Testis (tissue), 3 donors: ENCODE results near the gene KHDC4. TPM values are rescaled to one million over a fixed set of nuclear protein-coding genes. Genes with fewer than 3 reads are reported as not detected.

Source experiments
- DNase-seq: peaks from one replicate; pipeline ENCODE4 v3.0.0-alpha.2; 2019
- H3K27ac ChIP-seq, 2 donors: fragments of 200-600 bp; sonication (generic); one replicate each; pipeline ENCODE4 v1.5.1; 2019
- H3K27me3 ChIP-seq: fragments of 200-600 bp; sonication (generic); one replicate; pipeline ENCODE4 v1.5.1; 2019
- H3K36me3 ChIP-seq: fragments of 200-600 bp; sonication (generic); one replicate; pipeline ENCODE4 v1.5.1; 2017; ENCODE audit warnings: low read depth; ENCODE audit errors: missing control alignments
- H3K4me1 ChIP-seq: fragments of 200-600 bp; sonication (generic); one replicate; pipeline ENCODE4 v1.5.1; 2019
- H3K4me3 ChIP-seq, 2 donors: fragments of 200-600 bp; sonication (generic); one replicate each; pipeline ENCODE4 v1.5.1; 2017 to 2019
- H3K9me3 ChIP-seq: fragments of 200-600 bp; sonication (generic); one replicate; pipeline ENCODE4 v1.5.1; 2017
- CTCF ChIP-seq, 3 experiments: fragments of 450-650 bp in 2 of 3; fragments of 200-600 bp in 1 of 3; sonication (generic) in 1 of 3; IDR thresholded peaks; one replicate each; pipeline ENCODE4 v1.5.1; 2016 to 2019; ENCODE audit warnings: antibody characterized with exemption in 3 of 3, mild to moderate bottlenecking in 2 of 3, moderate library complexity in 1 of 3
- POLR2A ChIP-seq: fragments of 450-650 bp; IDR thresholded peaks from one replicate; pipeline ENCODE4 v1.6.1; 2017; ENCODE audit warnings: antibody characterized with exemption, mild to moderate bottlenecking, moderate library complexity
- WGBS, 2 donors: methylation state at CpG; one replicate each; pipeline ENCODE4 v1.1.5; 2018; 5-methylcytosine and 5-hydroxymethylcytosine counted together
- intact Hi-C: fragments of 100-400 bp; cut with DNase I; formaldehyde crosslinking; loops from one replicate; pipeline ENCODE4 v1.15.1; 2023; ENCODE audit warnings: low total_unique reads
- polyA plus RNA-seq: library from polyadenylated mRNA; stranded (reverse); fragments of 350-450 nt; fragmentation: Illumina TruSeq; extraction: RNeasy Lipid Tissue Mini Kit (QIAGEN cat#74804); gene quantifications from one replicate; pipeline ENCODE4 v1.2.3, GENCODE V29; 2014; ENCODE audit warnings: low read depth, low replicate concordance; ENCODE audit not compliant: insufficient read depth
- total RNA-seq, 2 donors: library from RNA; depleted of rRNA; stranded (reverse); fragments of >200 nt; gene quantifications; one replicate each; pipeline ENCODE4 v1.2.3, GENCODE V29; 2016

The KHDC4 gene
- total and polyA plus RNA-seq, 3 donors from 2014 or later = 45.5 to 95.3 (median 84.5) TPM

- intact Hi-C loops = no loop called here
- peaks cover 32% of the 10 kb centered on the region for H3K4me1 ChIP-seq
- H3K4me3 ChIP-seq = no peak overlapping the region
- no peaks in the 10 kb centered on the region for H3K36me3 ChIP-seq
- no peak for DNase-seq
- 62 to 66% methylated on average over 4 of the region's 4 CpGs for WGBS, 2 donors
- no peaks in the 10 kb centered on the region for H3K9me3 ChIP-seq
- H3K27ac ChIP-seq = peak overlapping the region; percentile 91 to 95
- H3K27me3 ChIP-seq = no peaks in the 10 kb centered on the region
- TF ChIP-seq CTCF (IDR thresholded peaks at IDR 0.05) = no peak
- no peak for TF ChIP-seq POLR2A
Measured at GRCh38 chr1:155979597-155980343, 45.6 kb upstream of the KHDC4 start.

- intact Hi-C loops = no loop called here
- Histone ChIP-seq H3K27me3 (no peaks in the 10 kb centered on the region), H3K4me1 (peaks cover 37% of the 10 kb centered on the region), H3K27ac (peak overlapping the region; percentile 91 to 95), H3K9me3 (no peaks in the 10 kb centered on the region), H3K36me3 (no peaks in the 10 kb centered on the region), H3K4me3 (peak overlapping the region; percentile 84 to 91)
- no peak for TF ChIP-seq CTCF (IDR thresholded peaks at IDR 0.05)
- TF ChIP-seq POLR2A = no peak
- no peak for DNase-seq
- WGBS, 2 donors = 7 to 15% methylated on average over 8 of the region's 8 CpGs
Measured at GRCh38 chr1:155978973-155979429, 44.8 kb upstream of the KHDC4 start.

DNA sequence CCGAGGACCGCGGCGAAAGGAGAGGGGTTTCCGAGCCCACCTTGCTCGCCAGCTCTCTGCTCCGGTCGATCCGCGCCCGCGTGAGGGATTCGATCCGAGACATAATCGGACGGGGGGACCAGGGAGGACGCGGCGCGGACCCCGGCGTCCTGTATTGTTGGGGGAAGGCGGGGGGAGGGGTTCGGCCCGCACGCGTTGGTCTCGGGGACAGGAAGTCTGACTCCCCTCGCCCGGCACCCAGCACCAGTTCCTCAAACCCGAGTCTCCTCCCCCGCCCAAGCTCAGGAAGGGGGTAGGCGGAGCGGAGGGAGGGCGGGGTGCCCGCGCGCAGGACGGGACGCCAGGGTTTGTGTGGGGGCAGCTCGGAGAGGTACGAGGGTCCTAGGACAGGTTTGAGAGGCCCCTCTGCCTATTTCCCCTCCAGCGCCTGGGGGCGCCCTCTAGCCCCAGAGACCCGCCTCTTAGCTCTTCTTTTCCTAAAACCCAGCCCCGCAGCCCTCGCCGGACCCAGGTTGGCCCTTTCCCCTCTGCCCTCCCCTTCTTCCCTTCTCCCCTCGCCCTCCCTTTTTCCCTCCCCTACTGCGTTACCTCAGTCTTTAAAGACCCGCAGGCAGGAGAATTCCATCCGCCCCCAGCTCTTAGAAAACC lies 44.2 kb upstream of the KHDC4 start, which contains the start of gene ARHGEF2:
Gene ARHGEF2 (minus strand): TSS at position 223 of the 648 bp plus-strand sequence. CDS start 120 bp downstream, at position 103.
- Histone ChIP-seq H3K27me3 (no peaks in the 10 kb centered on the region), H3K9me3 (no peaks in the 10 kb centered on the region), H3K4me1 (peaks cover 37% of the 10 kb centered on the region), H3K4me3 (peak within 1 kb of the TSS; percentile 84 to 91), H3K27ac (peak within 1 kb of the TSS; percentile 91 to 95), H3K36me3 (no peaks in the 10 kb centered on the region)
- peak; percentile 70 for DNase-seq
- WGBS, 2 donors = 1 to 2% methylated on average over 45 to 52 of the region's 52 CpGs
- TF ChIP-seq POLR2A = no peak
- TF ChIP-seq CTCF (IDR thresholded peaks at IDR 0.05) = no peak
- intact Hi-C loops = no loop called here

DNA sequence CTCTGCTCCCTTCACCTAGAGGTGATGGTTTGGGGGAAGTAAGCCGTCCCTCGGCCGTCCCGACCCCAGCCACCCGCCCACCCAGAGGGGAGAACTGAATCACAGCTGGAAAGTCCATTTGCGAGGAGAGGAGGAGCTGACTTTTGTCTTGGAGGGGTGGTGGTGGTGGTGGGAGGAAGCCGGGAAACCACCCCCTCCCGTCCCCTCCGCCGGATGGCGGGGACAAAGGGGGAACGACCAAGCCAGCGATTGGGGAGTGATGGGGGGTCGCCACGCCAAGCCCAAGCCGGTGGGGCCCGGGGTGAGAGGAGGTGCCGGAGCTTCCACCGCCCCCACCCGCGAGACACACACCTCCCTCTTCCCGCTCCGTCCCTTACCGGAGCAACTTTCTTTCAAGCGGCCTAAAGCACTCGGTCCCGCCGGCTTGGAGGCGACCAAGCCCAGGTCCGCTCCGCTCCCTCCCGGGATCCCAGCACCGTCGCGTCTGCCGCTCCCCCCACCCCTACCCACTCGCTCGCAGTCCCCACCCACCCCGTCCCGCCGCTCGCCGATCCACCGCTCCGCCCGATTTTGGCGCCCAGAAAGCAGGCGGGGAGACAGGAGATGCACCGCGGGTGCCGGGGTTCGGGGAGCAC lies 43.6 kb upstream of the KHDC4 start:
- H3K4me1 ChIP-seq = peaks cover 37% of the 10 kb centered on the region
- no peak for TF ChIP-seq POLR2A
- intact Hi-C loops = no loop called here
- no peaks in the 10 kb centered on the region for H3K36me3 ChIP-seq
- peak overlapping the region; percentile 84 to 91 for H3K4me3 ChIP-seq
- 0 to 1% methylated on average over 15 to 44 of the region's 52 CpGs for WGBS, 2 donors
- peak overlapping the region; percentile 91 to 95 for H3K27ac ChIP-seq
- peak; percentile 48 for DNase-seq
- H3K27me3 ChIP-seq = no peaks in the 10 kb centered on the region
- H3K9me3 ChIP-seq = no peaks in the 10 kb centered on the region
